Transverse colon (tissue), 4 donors: Measurements from ENCODE around the gene TNC.

Experiments used
- CTCF ChIP-seq, 5 experiments: fragments of 200-600 bp in 3 of 5; fragments of 450-650 bp in 2 of 5; sonication (generic) in 3 of 5; IDR thresholded peaks; 1 replicate in 2 of 5; 2 replicates in 3 of 5; pipeline ENCODE4 v1.5.1; 2016 to 2017; ENCODE audit warnings: antibody characterized with exemption in 5 of 5, inconsistent platforms in 3 of 5, mild to moderate bottlenecking in 2 of 5, moderate library complexity in 1 of 5
- POLR2A ChIP-seq: fragments of 450-650 bp; IDR thresholded peaks from one replicate; pipeline ENCODE4 v1.6.1; 2016; ENCODE audit warnings: antibody characterized with exemption, mild to moderate bottlenecking, moderate library complexity
- POLR2AphosphoS5 ChIP-seq, 3 donors: sonication (generic); formaldehyde crosslinking; IDR thresholded peaks; one replicate each; pipeline ENCODE4 v1.6.1; 2016; ENCODE audit warnings: antibody characterized with exemption in 3 of 3

- TF ChIP-seq CTCF (IDR thresholded peaks at IDR 0.05) (peak; percentile 71 to 87 (median 79)), POLR2A (no peak), POLR2AphosphoS5 (IDR thresholded peaks at IDR 0.05) (no peak)
Observed at GRCh38 chr9:115013998-115014397, 104.0 kb downstream of the TNC start.
